Mucosa of rectum (tissue), 2 donors: ENCODE results near the gene CLEC16A.
"Not testable (repeated sequence)": the region's sequence is repeated elsewhere in the genome, so short reads cannot be mapped to it uniquely, and the experiment has no call there.

Experiments
- H3K27ac ChIP-seq, 2 donors: one replicate each; pipeline ENCODE4 v1.7.0; 2013; ENCODE audit warnings: inconsistent platforms in 2 of 2, low read depth in 2 of 2, low read length in 2 of 2
- H3K27me3 ChIP-seq, 2 donors: one replicate each; pipeline ENCODE4 v1.7.0; 2013; ENCODE audit warnings: low read length in 2 of 2; ENCODE audit not compliant: control insufficient read depth in 2 of 2, insufficient read depth in 2 of 2
- H3K36me3 ChIP-seq, 2 donors: one replicate each; pipeline ENCODE4 v1.7.0; 2013; ENCODE audit warnings: low read length in 2 of 2; ENCODE audit not compliant: control insufficient read depth in 2 of 2, insufficient read depth in 2 of 2
- H3K4me1 ChIP-seq, 2 donors: one replicate each; pipeline ENCODE4 v1.7.0; 2013; ENCODE audit warnings: low read length in 2 of 2, mild to moderate bottlenecking in 1 of 2; ENCODE audit not compliant: control insufficient read depth in 2 of 2, insufficient read depth in 2 of 2
- H3K4me3 ChIP-seq, 2 donors: one replicate each; pipeline ENCODE4 v1.7.0; 2013; ENCODE audit warnings: low read length in 2 of 2
- H3K9ac ChIP-seq, 2 donors: one replicate each; pipeline ENCODE4 v1.7.0; 2013; ENCODE audit warnings: low read length in 2 of 2, low read depth in 1 of 2, mild to moderate bottlenecking in 1 of 2
- H3K9me3 ChIP-seq, 2 donors: one replicate each; pipeline ENCODE4 v1.7.0; 2013; ENCODE audit warnings: low read length in 2 of 2; ENCODE audit not compliant: control insufficient read depth in 2 of 2
- donor health status: healthy.
- donor health status: Normal muscosa, but diverticular disease.

CLEC16A gene

GRCh38 chr16:11101283-11101682, 156.9 kb downstream of the CLEC16A start:
- Histone ChIP-seq H3K9ac (no peak overlapping the region), H3K36me3 (no peaks in the 10 kb centered on the region), H3K27ac (peak overlapping the region in 1 of 2 donors; percentile 2), H3K9me3 (no peaks in the 10 kb centered on the region), H3K4me1 (peaks cover 20 to 32% of the 10 kb centered on the region in 2 donors), H3K27me3 (no peaks in the 10 kb centered on the region), H3K4me3 (no peak overlapping the region)

GRCh38 chr16:11101695-11102522, 157.5 kb downstream of the CLEC16A start:
- Histone ChIP-seq H3K27me3 (no peaks in the 10 kb centered on the region), H3K36me3 (no peaks in the 10 kb centered on the region), H3K9me3 (no peaks in the 10 kb centered on the region), H3K4me1 (peaks cover 20 to 35% of the 10 kb centered on the region in 2 donors), H3K4me3 (no peak overlapping the region), H3K9ac (no peak overlapping the region), H3K27ac (peak overlapping the region; percentile 16 to 38)

GRCh38 chr16:11102523-11102898, 158.1 kb downstream of the CLEC16A start:
- peaks cover 20 to 35% of the 10 kb centered on the region in 2 donors for H3K4me1 ChIP-seq
- H3K27me3 ChIP-seq = no peaks in the 10 kb centered on the region
- no peak overlapping the region for H3K4me3 ChIP-seq
- no peaks in the 10 kb centered on the region for H3K9me3 ChIP-seq
- H3K27ac ChIP-seq = peak overlapping the region; percentile 16 to 38
- no peaks in the 10 kb centered on the region for H3K36me3 ChIP-seq
- no peak overlapping the region for H3K9ac ChIP-seq

GRCh38 chr16:11103301-11103700, 158.9 kb downstream of the CLEC16A start:
- peaks cover 24 to 35% of the 10 kb centered on the region in 2 donors for H3K4me1 ChIP-seq
- H3K27ac ChIP-seq = not testable (repeated sequence)

GRCh38 chr16:11104168-11105037, 160.0 kb downstream of the CLEC16A start:
- H3K4me3 ChIP-seq = no peak overlapping the region
- peaks cover 25 to 35% of the 10 kb centered on the region in 2 donors for H3K4me1 ChIP-seq
- no peak overlapping the region for H3K9ac ChIP-seq
- no peaks in the 10 kb centered on the region for H3K27me3 ChIP-seq
- peak overlapping the region; percentile 21 for H3K27ac ChIP-seq
- H3K9me3 ChIP-seq = no peaks in the 10 kb centered on the region
- no peaks in the 10 kb centered on the region for H3K36me3 ChIP-seq

More at GRCh38 chr16:11103301-11103700, 158.9 kb downstream of the CLEC16A start:
- H3K9ac ChIP-seq, H3K9me3 ChIP-seq, H3K36me3 ChIP-seq, H3K4me3 ChIP-seq, H3K27me3 ChIP-seq: not testable (repeated sequence)

- H3K4me3 ChIP-seq = no peak overlapping the region
- peaks cover 23 to 30% of the 10 kb centered on the region in 2 donors for H3K4me1 ChIP-seq
- peak overlapping the region; percentile 33 to 45 for H3K27ac ChIP-seq
- no peaks in the 10 kb centered on the region for H3K9me3 ChIP-seq
- no peaks in the 10 kb centered on the region for H3K27me3 ChIP-seq
- no peak overlapping the region for H3K9ac ChIP-seq
- no peaks in the 10 kb centered on the region for H3K36me3 ChIP-seq
Measured at GRCh38 chr16:11105038-11105903, 160.9 kb downstream of the CLEC16A start.

GRCh38 chr16:11106726-11107125, 162.4 kb downstream of the CLEC16A start:
- H3K27ac ChIP-seq = no peak overlapping the region
- H3K4me3 ChIP-seq = no peak overlapping the region
- no peaks in the 10 kb centered on the region for H3K36me3 ChIP-seq
- H3K9ac ChIP-seq = no peak overlapping the region
- H3K27me3 ChIP-seq = no peaks in the 10 kb centered on the region
- H3K9me3 ChIP-seq = no peaks in the 10 kb centered on the region
- H3K4me1 ChIP-seq = peaks cover 17 to 22% of the 10 kb centered on the region in 2 donors

- H3K4me3 ChIP-seq = no peak overlapping the region
- no peaks in the 10 kb centered on the region for H3K36me3 ChIP-seq
- peaks cover 6 to 12% of the 10 kb centered on the region in 2 donors for H3K4me1 ChIP-seq
- H3K27ac ChIP-seq = no peak overlapping the region
- H3K9ac ChIP-seq = no peak overlapping the region
- no peaks in the 10 kb centered on the region for H3K27me3 ChIP-seq
- no peaks in the 10 kb centered on the region for H3K9me3 ChIP-seq
Measured at GRCh38 chr16:11107780-11108465, 163.6 kb downstream of the CLEC16A start.

- Histone ChIP-seq H3K27ac (no peak overlapping the region), H3K9ac (no peak overlapping the region), H3K9me3 (no peaks in the 10 kb centered on the region), H3K27me3 (no peaks in the 10 kb centered on the region), H3K4me3 (no peak overlapping the region), H3K36me3 (no peaks in the 10 kb centered on the region), H3K4me1 (peaks cover 5 to 12% of the 10 kb centered on the region in 2 donors)
Measured at GRCh38 chr16:11108466-11108805, 164.1 kb downstream of the CLEC16A start.
